Amygdala (tissue), 56 donors: ENCODE measurements around the gene FAM50A.

Experiments
- DNase-seq, 56 donors: peaks; one replicate each; lab custom pipeline; 2025; lab: John Stamatoyannopoulos, UW

FAM50A gene

GRCh38 chrX:154436983-154437752 lies 6.8 kb upstream of the FAM50A start, which contains the start of gene GDI1:
GDI1 (plus strand) TSS chrX:154437154; CDS start chrX:154437255, 101 bp downstream.
- peak in 23 of 56 donors; percentile 13 to 59 (median 30) for DNase-seq

GRCh38 chrX:154437971-154438893 lies 5.7 kb upstream of the FAM50A start:
- DNase-seq: no peak

- no peak for DNase-seq
Measured at GRCh38 chrX:154439841-154440240, 4.1 kb upstream of the FAM50A start.

- no peak for DNase-seq
Measured at GRCh38 chrX:154440623-154441357, 3.2 kb upstream of the FAM50A start.

- DNase-seq: no peak
Measured at GRCh38 chrX:154441564-154441963, 2.4 kb upstream of the FAM50A start.

GRCh38 chrX:154441984-154442707 lies 1.8 kb upstream of the FAM50A start:
- DNase-seq: no peak

GRCh38 chrX:154443479-154443910 lies 446 bp upstream of the FAM50A start:
- DNase-seq: peak in 1 of 56 donors; percentile 22

- DNase-seq: no peak
Measured at GRCh38 chrX:154444755-154445246, 860 bp downstream of the FAM50A start.

- no peak for DNase-seq
Measured at GRCh38 chrX:154445776-154446175, 1.8 kb downstream of the FAM50A start.

- DNase-seq: no peak
Measured at GRCh38 chrX:154446430-154446829, 2.5 kb downstream of the FAM50A start.

- no peak for DNase-seq
Measured at GRCh38 chrX:154448484-154448883, 4.5 kb downstream of the FAM50A start.

- DNase-seq: no peak
Measured at GRCh38 chrX:154449618-154450017, 5.7 kb downstream of the FAM50A start.

GRCh38 chrX:154450312-154450711 lies 6.4 kb downstream of the FAM50A start:
- peak in 18 of 56 donors; percentile 7 to 52 (median 24) for DNase-seq

- peak in 22 of 56 donors; percentile 2 to 50 (median 14) for DNase-seq
Measured at GRCh38 chrX:154452823-154453222, 8.9 kb downstream of the FAM50A start.

- DNase-seq: peak in 12 of 56 donors; percentile 17 to 61 (median 36)
Measured at GRCh38 chrX:154457491-154458115, 13.7 kb downstream of the FAM50A start.

GRCh38 chrX:154458116-154458953 lies 14.4 kb downstream of the FAM50A start, which contains the start of gene PLXNA3:
PLXNA3 (plus strand) TSS chrX:154458281; CDS start chrX:154460184, 1,903 bp downstream.
- peak in 25 of 56 donors; percentile 7 to 65 (median 27) for DNase-seq

- peak in 16 of 56 donors; percentile 4 to 34 (median 15) for DNase-seq
Measured at GRCh38 chrX:154458954-154459778, 15.2 kb downstream of the FAM50A start.
